Loucy (cell line): ENCODE data around the gene ATP5F1B.

ENCODE experiments used
- EZH2phosphoT487 ChIP-seq: fragments of 200-600 bp; IDR thresholded peaks from 2 replicates; pipeline ENCODE4 v1.6.1; 2018; ENCODE audit warnings: antibody characterized with exemption, mild to moderate bottlenecking, moderate library complexity, borderline replicate concordance
- TF ChIP-seq, protein P1 (sequence below): fragments of 200-600 bp; sonication (generic); conservative IDR thresholded peaks from 2 replicates; pipeline ENCODE4 v1.5.1; 2014; ENCODE audit warnings: mild to moderate bottlenecking, antibody characterized with exemption, low read length

DNA sequence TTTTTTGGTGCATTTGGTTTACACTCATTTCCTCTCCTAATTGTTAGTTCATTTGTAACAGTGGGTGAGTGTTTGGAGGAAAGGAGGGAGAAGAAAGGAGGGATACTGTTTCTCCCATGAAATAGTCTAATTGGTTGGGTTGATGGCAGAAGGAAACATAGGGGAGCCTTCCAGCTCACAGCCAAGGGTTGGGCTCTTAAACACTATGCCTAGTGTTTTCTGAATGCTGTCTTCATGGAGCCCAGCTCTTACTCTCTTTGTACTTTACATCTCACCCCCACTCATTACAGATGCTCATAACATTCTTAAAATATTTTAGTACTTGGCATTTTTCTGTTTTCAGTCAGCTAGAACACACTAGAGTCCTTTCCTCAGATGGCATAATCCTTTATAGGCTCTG lies 53.8 kb downstream of the ATP5F1B start:
- TF ChIP-seq, protein P1, sequence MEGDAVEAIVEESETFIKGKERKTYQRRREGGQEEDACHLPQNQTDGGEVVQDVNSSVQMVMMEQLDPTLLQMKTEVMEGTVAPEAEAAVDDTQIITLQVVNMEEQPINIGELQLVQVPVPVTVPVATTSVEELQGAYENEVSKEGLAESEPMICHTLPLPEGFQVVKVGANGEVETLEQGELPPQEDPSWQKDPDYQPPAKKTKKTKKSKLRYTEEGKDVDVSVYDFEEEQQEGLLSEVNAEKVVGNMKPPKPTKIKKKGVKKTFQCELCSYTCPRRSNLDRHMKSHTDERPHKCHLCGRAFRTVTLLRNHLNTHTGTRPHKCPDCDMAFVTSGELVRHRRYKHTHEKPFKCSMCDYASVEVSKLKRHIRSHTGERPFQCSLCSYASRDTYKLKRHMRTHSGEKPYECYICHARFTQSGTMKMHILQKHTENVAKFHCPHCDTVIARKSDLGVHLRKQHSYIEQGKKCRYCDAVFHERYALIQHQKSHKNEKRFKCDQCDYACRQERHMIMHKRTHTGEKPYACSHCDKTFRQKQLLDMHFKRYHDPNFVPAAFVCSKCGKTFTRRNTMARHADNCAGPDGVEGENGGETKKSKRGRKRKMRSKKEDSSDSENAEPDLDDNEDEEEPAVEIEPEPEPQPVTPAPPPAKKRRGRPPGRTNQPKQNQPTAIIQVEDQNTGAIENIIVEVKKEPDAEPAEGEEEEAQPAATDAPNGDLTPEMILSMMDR = no peak
- TF ChIP-seq EZH2phosphoT487 = no peak
